ENCODE data around the gene BCL6B.
"Not testable (repeated sequence)": the region's sequence is repeated elsewhere in the genome, so short reads cannot be mapped to it uniquely, and the experiment has no call there.

BCL6B gene, protein sequence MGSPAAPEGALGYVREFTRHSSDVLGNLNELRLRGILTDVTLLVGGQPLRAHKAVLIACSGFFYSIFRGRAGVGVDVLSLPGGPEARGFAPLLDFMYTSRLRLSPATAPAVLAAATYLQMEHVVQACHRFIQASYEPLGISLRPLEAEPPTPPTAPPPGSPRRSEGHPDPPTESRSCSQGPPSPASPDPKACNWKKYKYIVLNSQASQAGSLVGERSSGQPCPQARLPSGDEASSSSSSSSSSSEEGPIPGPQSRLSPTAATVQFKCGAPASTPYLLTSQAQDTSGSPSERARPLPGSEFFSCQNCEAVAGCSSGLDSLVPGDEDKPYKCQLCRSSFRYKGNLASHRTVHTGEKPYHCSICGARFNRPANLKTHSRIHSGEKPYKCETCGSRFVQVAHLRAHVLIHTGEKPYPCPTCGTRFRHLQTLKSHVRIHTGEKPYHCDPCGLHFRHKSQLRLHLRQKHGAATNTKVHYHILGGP

GRCh38 chr17:7022781-7023571 is at the start of gene BCL6B:
Gene BCL6B (plus strand): TSS chr17:7023050. CDS start chr17:7023672, 622 bp downstream.
- no peak for DNase-seq (ENCODE audit: low read depth, low spot score)

GRCh38 chr17:6979440-6979839 is 43.4 kb upstream of the BCL6B start:
- DNase-seq (ENCODE audit: low read depth, low spot score): not testable (repeated sequence)

- DNase-seq (ENCODE audit: low read depth, low spot score): no peak
Observed at GRCh38 chr17:6981426-6981825, 41.4 kb upstream of the BCL6B start.

GRCh38 chr17:6985266-6985665 is 37.6 kb upstream of the BCL6B start:
- no peak for DNase-seq (ENCODE audit: low read depth, low spot score)

GRCh38 chr17:6986676-6987075 is 36.2 kb upstream of the BCL6B start:
- DNase-seq (ENCODE audit: low read depth, low spot score): no peak

- DNase-seq (ENCODE audit: low read depth, low spot score): no peak
Observed at GRCh38 chr17:6989779-6990178, 33.1 kb upstream of the BCL6B start.

GRCh38 chr17:6993613-6994056 is 29.2 kb upstream of the BCL6B start:
- DNase-seq (ENCODE audit: low read depth, low spot score): not testable (repeated sequence)

- no peak for DNase-seq (ENCODE audit: low read depth, low spot score)
Observed at GRCh38 chr17:6994118-6994598, 28.7 kb upstream of the BCL6B start.

- no peak for DNase-seq (ENCODE audit: low read depth, low spot score)
Observed at GRCh38 chr17:6994666-6995256, 28.1 kb upstream of the BCL6B start.

- DNase-seq (ENCODE audit: low read depth, low spot score): no peak
Observed at GRCh38 chr17:6995500-6996255, 27.2 kb upstream of the BCL6B start, which contains the start of gene ALOX12. Gene ALOX12 (plus strand): TSS chr17:6996049. CDS start chr17:6996118, 69 bp downstream.

GRCh38 chr17:6996256-6997011 is 26.4 kb upstream of the BCL6B start:
- no peak for DNase-seq (ENCODE audit: low read depth, low spot score)

DNA sequence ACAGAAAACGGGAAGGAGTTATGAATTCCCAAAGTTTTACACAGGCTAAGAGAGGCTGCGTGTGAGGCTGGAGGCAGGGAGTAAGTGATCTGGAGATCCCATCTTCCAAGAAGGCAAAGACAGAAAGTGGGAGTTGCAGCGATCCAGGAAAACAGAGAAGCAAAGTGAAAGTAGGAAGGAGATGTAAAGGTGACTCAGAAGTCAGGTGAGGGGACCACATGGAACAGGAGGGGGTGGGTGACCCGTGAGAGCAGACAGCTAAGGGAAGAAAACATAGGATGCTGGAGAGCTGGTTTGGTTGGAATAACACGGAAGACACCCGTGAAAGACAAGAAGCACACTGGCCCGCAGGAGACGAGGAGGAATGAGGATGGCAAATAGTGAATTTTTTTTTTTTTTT is 25.7 kb upstream of the BCL6B start:
- DNase-seq (ENCODE audit: low read depth, low spot score): no peak

GRCh38 chr17:6998855-6999508 is 23.9 kb upstream of the BCL6B start:
- DNase-seq (ENCODE audit: low read depth, low spot score): no peak

GRCh38 chr17:7001318-7001961 is 21.4 kb upstream of the BCL6B start:
- DNase-seq (ENCODE audit: low read depth, low spot score): no peak

DNA sequence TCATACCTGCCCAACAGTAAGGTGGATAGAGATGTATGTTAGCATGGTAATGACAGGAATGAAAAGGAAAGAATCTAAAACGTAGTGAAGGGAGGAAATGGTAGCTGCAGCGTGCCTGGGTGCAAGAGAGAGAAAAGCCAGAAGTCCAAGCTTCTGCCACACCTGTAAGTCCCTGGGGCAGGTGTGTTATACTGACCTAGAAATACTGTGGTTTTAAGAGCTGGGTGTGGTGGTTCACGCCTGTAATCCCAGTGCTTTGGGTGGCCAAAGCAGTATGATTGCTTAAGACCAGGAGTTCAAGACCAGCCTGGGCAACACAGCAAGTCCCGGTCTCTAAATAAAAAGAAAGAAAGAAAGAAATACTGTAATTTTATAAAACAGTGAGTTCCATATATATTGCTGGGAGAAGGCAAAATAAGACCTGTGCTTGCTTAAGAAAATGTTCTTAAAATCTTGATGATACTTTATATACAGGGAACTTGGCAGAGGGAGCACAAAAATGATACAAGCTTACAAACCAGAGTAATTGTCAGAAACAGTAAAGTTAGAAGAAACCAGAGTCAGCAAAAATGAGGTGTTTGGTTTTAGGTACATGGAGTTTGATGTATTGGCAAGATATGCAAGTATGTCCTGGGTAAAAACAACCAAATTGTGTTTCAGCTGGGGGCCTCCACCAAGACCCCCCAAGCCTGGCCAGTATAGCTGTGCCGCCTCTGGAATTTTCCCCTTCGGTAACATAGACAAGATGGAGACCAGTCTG is 20.4 kb upstream of the BCL6B start:
- DNase-seq (ENCODE audit: low read depth, low spot score): no peak

- DNase-seq (ENCODE audit: low read depth, low spot score): no peak
Observed at GRCh38 chr17:7003745-7004144, 19.1 kb upstream of the BCL6B start.

GRCh38 chr17:7004398-7005253 is 18.2 kb upstream of the BCL6B start:
- DNase-seq (ENCODE audit: low read depth, low spot score): no peak

GRCh38 chr17:7005716-7006115 is 17.1 kb upstream of the BCL6B start:
- no peak for DNase-seq (ENCODE audit: low read depth, low spot score)
